Measurements from ENCODE around the gene RHBG.
"Not testable (repeated sequence)": the region's sequence is repeated elsewhere in the genome, so short reads cannot be mapped to it uniquely, and the experiment has no call there.

The RHBG gene

DNA sequence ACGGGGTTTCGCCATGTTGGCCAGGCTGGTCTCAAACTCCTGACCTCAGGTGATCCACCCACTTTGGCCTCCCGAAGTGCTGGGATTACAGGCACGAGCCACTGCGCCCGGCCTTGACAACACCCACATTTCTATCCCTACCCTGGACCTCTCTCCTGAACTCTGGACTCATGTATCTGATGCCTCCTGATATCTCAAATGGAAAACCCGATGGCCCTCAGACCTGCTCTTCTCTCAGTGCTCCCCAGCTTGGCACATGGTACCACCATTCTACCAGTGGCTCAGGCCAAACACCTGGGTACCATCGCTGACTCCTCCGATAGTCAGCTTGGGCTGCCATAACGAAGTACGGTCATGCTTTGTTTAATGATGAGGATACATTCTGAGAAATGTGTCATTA, 8.5 kb upstream of the RHBG start:
- DNase-seq (ENCODE audit: low read depth) = no peak

- no peak for DNase-seq (ENCODE audit: low read depth)
These were observed 3.3 kb upstream of the RHBG start for GRCh38 chr1:156365754-156366153.

DNA sequence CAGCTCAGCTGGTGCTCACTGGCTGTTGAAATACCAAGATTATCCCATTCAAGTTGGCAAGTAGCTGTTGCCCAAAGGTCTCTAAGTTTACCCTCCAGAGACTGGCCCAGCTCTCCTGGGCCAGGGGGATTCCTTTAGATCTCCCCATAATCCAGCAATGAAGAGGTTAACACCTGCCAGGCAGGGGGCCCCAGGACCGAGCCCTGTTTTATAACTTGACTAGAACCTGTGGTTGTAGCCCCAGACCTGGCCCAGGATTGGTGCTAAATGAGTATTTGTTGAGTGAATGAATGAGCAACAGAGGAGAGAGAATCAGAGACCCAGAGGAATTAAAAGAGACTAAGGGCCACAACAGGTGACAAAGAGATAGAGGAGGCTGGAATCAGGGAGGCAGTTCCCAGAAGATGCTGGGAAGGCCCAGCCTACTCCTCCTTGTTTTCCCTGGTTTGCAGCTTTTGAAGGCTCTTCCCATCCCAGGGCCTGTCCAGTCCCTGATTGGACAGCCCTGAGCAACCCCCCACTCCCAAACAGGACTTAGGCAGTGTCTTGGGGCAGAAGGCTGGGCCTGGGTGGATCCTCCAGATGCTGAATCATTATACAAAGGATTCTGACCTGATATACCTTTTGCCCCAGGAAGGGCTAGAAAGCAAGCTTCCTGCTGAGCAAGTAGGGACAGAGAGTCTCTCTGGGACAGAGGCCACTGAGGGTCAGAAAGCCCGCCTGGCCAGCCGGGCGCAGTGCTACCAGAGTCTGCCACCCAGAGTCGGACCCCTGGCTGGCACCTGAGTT, 2.4 kb upstream of the RHBG start:
- DNase-seq (ENCODE audit: low read depth) = no peak

DNA sequence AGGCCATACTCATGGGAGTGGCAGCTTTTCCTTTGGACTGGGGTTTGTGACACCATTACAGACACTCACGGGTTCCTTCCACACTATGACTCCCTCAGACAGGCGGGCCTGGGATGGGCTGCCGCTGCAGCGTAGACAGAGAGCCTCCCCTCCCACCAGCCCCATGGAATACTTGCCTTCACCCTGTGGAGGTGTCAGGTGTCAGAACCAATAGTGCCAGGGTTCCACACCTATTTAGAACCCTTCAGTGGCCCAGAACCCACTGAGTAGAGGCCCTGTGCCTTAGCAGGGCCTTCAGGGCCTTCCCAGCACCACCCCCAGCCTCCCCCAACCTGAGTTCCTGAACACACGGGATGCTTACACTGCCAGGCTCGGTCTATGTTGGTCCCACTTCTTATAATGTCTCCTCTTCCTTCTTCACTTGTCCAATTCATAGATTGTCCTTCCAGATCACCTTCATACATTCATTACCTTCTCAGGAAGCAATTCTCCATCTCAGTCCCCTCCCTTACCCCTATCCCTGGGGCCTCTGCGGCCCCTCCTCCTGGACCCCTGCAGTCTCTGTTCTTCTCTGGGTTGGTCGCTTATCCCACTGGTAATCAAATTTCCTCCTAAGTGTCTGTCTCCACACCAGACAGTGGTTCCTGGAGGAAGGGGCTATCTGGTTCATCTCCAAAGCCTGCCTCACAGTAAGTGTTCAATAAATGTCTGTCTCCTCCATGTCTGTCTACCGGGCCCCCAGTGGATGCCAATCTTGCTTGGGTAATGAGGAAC, 1.4 kb upstream of the RHBG start:
- DNase-seq (ENCODE audit: low read depth) = no peak

- no peak for DNase-seq (ENCODE audit: low read depth)
These were observed 803 bp upstream of the RHBG start for GRCh38 chr1:156368157-156368658.

- DNase-seq (ENCODE audit: low read depth) = not testable (repeated sequence)
These were observed 775 bp downstream of the RHBG start for GRCh38 chr1:156369685-156370286.

GRCh38 chr1:156371553-156372264, 2.7 kb downstream of the RHBG start:
- no peak for DNase-seq (ENCODE audit: low read depth)

- no peak for DNase-seq (ENCODE audit: low read depth)
These were observed 3.2 kb downstream of the RHBG start for GRCh38 chr1:156372265-156372586.

GRCh38 chr1:156372876-156373275, 3.9 kb downstream of the RHBG start:
- no peak for DNase-seq (ENCODE audit: low read depth)

GRCh38 chr1:156373546-156373945, 4.5 kb downstream of the RHBG start:
- no peak for DNase-seq (ENCODE audit: low read depth)

DNA sequence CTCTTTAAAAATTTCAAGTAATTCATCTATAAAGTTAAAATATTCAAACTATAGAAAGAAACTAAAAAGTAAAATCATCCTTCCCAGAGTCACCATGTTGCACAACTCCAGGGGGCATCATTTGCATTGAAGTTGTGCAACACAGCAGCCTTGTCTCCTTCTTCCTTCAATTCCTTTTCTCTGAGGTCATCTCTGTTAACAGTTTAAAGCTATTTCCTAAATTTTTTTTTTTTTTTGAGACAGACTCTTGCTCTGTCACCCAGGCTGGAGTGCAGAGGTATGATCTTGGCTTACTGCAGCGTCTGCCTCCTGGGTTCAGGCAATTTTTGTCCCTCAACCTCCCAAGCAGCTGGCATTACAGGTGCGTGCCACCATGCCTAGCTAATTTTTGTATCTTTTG, 7.1 kb downstream of the RHBG start:
- DNase-seq (ENCODE audit: low read depth) = no peak

DNA sequence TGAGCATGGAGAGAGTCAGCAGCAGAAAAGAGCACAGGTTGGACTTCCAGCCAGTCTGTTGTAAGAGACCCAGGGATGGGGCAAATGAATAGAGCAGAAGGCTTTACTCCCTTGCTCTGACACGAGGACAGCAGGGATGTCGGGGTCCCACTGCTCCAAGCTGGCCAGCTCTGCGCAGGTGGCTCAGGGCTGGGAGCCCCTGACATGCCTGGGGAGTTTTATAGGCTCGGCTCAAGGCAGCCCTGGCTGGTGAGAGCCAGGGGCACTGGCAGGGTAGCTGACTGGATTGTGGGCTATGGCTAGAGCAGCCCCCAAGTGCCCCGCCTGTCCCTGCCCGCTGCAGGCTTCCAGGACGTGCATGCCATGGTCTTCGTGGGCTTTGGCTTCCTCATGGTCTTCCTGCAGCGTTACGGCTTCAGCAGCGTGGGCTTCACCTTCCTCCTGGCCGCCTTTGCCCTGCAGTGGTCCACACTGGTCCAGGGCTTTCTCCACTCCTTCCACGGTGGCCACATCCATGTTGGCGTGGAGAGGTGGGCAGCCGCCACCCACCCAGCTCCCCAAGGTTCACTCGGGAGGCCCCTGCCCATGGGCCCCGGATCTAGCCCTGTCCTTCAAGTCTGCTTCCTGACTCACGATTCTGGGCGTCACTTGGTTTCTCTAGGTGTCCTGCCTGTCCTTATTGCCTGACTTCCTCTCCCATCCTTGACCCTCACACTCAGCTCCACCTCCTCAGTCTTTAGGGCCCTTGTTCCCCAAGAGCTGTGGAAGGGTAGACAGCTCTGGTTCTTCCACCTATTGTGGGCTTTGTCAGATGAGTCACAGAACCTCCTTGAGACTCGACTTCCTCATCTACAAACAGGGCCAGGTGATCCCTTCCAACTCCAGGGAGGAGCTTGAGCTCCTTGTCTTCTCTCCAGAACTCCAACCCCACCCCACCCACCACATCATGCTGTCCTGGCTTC, 8.2 kb downstream of the RHBG start:
- no peak for DNase-seq (ENCODE audit: low read depth)

DNA sequence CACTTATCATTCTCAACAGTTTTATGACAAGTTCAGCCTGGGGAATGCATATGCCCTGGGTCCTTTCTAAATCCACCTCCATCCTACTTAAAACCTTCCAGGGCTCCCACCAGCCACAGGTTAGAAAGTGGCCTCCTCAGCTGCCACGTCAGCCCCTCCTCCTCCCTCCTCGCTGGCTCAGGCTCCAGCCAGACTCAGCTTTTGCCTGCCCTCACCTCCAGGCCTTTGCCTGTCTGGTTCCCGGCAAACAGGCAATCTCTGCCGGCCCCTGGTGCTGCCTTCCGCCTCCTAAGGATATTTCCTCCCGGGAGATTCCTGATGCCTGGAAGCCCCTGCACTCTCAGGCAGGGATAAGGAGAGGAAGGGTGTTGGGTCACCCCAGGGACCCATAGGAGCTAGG, 9.5 kb downstream of the RHBG start:
- DNase-seq (ENCODE audit: low read depth) = no peak

DNA sequence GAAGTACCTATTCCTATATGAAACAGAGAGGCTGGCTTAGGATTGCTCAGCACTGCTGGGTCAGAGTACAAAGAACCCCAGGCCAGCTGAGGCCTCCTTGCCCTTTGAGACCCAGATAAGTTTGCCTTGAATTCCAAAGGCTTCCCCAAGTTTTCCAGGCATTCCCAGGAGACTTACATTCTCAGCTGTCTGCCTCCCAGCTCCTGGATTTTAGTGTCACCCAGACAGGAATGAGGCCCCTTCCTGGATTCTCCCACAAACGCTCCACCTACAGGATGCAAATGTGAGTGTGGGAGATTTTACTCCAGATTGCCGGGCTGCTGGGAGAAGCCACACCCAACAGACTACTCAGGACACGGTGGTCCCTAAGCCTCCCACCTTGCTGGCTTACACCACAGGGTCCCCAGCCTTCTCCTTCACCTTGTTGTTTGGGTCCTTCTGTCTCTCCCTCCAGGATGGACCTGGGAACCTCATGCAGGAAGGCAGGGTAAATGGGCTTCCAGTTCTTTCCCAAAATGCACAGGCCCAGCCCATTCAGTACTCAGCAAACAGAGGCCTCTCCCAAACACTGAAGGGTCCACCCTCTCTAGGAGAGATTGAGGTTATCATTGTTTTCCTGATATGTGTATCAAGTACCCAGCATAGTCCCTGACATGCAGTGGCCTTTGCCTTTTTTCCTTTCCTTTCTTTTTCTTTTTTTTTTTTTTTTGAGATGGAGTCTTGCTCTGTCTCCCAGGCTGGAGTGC, 10.6 kb downstream of the RHBG start:
- no peak for DNase-seq (ENCODE audit: low read depth)

DNA sequence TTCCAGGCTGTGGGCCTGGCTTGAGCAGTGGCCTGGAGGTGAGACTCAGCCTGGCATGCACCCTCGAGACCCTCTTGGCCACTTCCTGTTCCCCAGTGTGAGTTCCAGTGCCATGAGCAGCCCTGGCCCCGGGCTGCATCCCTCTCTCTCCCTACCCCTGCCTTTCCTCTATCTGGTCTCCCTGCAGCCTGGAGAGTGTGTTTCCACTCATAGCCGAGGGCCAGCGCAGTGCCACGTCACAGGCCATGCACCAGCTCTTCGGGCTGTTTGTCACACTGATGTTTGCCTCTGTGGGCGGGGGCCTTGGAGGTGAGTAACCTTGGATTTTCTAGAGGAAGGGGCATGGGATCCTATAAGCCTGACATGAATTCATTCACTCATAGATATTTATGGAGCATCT, 13.6 kb downstream of the RHBG start:
- DNase-seq (ENCODE audit: low read depth) = no peak

GRCh38 chr1:156383023-156383422, 14.0 kb downstream of the RHBG start:
- DNase-seq (ENCODE audit: low read depth) = no peak

- no peak for DNase-seq (ENCODE audit: low read depth)
These were observed 15.0 kb downstream of the RHBG start for GRCh38 chr1:156384007-156384406.

DNA sequence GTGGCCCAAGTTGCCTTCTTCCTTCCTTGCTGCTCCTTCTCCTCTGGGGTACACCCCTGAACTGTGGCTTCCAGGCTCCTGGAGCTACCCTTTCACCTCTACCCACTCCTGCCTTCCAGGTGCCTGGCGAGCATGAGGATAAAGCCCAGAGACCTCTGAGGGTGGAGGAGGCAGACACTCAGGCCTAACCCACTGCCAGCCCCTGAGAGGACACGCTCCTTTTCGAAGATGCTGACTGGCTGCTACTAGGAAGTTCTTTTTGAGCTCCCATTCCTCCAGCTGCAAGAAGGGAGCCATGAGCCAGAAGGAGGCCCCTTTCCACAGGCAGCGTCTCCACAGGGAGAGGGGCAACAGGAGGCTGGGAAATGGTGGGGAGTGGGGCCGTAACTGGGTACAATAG, 15.6 kb downstream of the RHBG start:
- no peak for DNase-seq (ENCODE audit: low read depth)

DNA sequence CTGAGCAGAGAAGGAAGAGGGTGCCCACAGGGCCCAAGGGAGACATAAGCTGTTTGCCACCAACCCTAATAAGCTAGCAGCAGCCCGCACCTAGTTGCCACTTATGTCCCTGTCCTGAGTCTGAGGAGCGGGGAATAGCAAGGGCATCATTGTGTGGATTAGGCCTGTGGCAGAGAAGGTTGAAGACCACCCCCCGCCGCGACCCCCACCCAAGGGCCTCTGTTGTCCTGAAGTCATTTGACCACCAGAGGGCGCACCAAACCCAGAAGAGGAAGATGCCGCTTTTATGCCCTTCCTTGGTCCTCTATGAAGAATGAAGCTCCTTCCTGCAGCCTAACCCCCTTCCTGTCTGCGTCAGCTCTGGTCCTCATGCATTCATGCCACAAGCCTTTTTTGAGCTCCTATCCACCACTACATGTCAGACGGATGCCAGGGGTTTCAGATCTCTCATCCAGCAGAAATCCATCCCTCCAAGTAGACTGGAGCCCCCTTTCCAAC, 16.6 kb downstream of the RHBG start:
- no peak for DNase-seq (ENCODE audit: low read depth)

DNA sequence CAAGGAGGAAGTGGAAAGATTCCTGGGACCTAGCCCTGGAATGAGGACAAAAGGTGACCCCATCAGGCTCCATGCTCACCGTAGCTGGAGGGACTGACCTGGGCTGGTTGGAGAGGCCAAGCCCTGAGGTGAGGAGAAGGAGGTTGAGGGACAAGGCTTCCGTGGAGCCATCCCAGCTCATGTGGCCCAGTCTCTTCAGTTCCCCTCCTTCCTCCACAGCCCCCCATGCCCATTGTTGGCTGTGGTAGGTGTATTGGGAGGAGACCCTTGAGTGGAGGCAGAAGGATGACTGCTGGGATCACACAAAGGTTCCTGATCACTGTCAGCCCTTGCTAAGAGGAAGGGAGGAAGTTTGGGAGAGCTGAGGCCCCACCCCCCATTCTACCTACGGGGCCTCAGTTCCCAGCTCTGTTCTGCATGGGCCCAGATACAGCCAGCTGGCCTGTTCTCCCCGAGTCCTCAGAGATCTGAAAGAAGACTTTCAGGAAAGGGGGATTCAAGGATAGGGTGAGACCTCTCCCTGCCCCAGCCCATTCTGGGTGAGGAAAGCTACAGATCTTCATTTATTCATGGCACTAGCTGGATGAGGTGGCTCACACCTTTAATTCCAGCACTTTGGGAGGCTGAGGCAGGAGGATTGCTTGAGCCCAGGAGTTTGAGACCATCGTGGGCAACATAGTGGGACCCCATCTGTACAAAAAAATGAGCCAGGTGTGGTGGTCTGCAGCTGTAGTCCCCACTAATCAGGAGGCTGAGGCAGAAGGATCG, 17.3 kb downstream of the RHBG start:
- DNase-seq (ENCODE audit: low read depth) = no peak
